ENCODE measurements around the gene MEGF8.

- TF ChIP-seq POLR2AphosphoS5 (IDR thresholded peaks at IDR 0.05; ENCODE audit: low read depth, low read length) (no peak), POLR2A (IDR thresholded peaks at IDR 0.05; ENCODE audit: low read depth, low read length) (no peak), TAF1 (IDR thresholded peaks at IDR 0.05; ENCODE audit: borderline replicate concordance, low read depth, low read length) (no peak)
Measured at GRCh38 chr19:42348211-42348610, 22.8 kb downstream of the MEGF8 start.
